OCI-LY3 (cell line): ENCODE results near the gene TBX21.
A peak's percentile ranks its signal among the peaks of the same experiment; 100 is the strongest.

Source experiments
- H2AFZ ChIP-seq: fragments of 200-600, 300-600 bp; shearing (Covaris generic); 2 replicates; pipeline ENCODE4 v1.6.0; 2014; ENCODE audit warnings: antibody characterized with exemption, low read depth, low read length
- H3K27ac ChIP-seq: fragments of 200-600, 300-600 bp; sonication (generic); 2 replicates; pipeline ENCODE4 v1.5.1; 2014; ENCODE audit warnings: mild to moderate bottlenecking, low read length, moderate library complexity, mixed read lengths
- H3K27me3 ChIP-seq: fragments of 200-600, 300-600 bp; sonication (generic); 2 replicates; pipeline ENCODE4 v1.6.1; 2014; ENCODE audit warnings: low read depth, low read length, mixed read lengths
- H3K36me3 ChIP-seq: fragments of 200-600, 300-600 bp; sonication (generic); replicated peaks from 2 replicates; pipeline ENCODE3; 2014; ENCODE audit warnings: low read depth, low read length, mixed read lengths
- H3K4me1 ChIP-seq: fragments of 300-600, 200-600 bp; sonication (generic); 2 replicates; pipeline ENCODE4 v1.6.1; 2014; ENCODE audit warnings: low read length, mixed read lengths
- H3K4me2 ChIP-seq: fragments of 200-600, 300-600 bp; sonication (generic); 2 replicates; pipeline ENCODE4 v1.6.1; 2014; ENCODE audit warnings: low read length, mixed read lengths
- H3K4me3 ChIP-seq: fragments of 300-600, 200-600 bp; sonication (generic); 2 replicates; pipeline ENCODE4 v1.5.1; 2014; ENCODE audit warnings: antibody characterized with exemption, mild to moderate bottlenecking, low read length, moderate library complexity
- H3K79me2 ChIP-seq: fragments of 300-600, 200-600 bp; shearing (Covaris generic); 2 replicates; pipeline ENCODE4 v1.6.1; 2014; ENCODE audit warnings: mild to moderate bottlenecking, low read length, mixed read lengths
- H3K9ac ChIP-seq: fragments of 300-600, 200-600 bp; shearing (Covaris generic); 2 replicates; pipeline ENCODE4 v1.6.0; 2014; ENCODE audit warnings: mild to moderate bottlenecking, low read length, moderate library complexity
- H3K9me3 ChIP-seq: fragments of 200-600, 300-600 bp; shearing (Covaris generic); 2 replicates; pipeline ENCODE4 v1.6.1; 2014; ENCODE audit warnings: low read length, mixed read lengths; ENCODE audit not compliant: insufficient read depth
- H4K20me1 ChIP-seq: fragments of 200-600, 300-600 bp; sonication (generic); 2 replicates; pipeline ENCODE4 v1.6.1; 2016; ENCODE audit warnings: low read length, mixed read lengths; ENCODE audit not compliant: insufficient read depth
- CTCF ChIP-seq: fragments of 200-600, 300-600 bp; sonication (generic); IDR thresholded peaks from 2 replicates; pipeline ENCODE4 v1.5.1; 2014; ENCODE audit warnings: antibody characterized with exemption, low read length, low read depth
- EZH2phosphoT487 ChIP-seq: fragments of 200-600 bp; shearing (Covaris generic); IDR thresholded peaks from 2 replicates; pipeline ENCODE4 v1.6.1; 2018; ENCODE audit warnings: antibody characterized with exemption, mixed run types, low read depth

Gene TBX21

DNA sequence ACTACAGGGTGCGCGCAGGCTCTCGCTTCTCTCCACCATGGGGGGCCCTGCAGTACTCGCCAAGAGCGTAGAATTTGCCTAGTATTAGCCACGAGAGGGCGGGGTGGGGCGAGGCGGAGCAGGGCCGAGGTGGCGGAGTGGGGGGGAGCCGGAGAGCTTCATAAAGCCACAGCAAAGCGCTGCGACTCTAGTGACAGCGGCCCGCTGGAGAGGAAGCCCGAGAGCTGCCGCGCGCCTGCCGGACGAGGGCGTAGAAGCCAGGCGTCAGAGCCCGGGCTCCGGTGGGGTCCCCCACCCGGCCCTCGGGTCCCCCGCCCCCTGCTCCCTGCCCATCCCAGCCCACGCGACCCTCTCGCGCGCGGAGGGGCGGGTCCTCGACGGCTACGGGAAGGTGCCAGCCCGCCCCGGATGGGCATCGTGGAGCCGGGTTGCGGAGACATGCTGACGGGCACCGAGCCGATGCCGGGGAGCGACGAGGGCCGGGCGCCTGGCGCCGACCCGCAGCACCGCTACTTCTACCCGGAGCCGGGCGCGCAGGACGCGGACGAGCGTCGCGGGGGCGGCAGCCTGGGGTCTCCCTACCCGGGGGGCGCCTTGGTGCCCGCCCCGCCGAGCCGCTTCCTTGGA lies at the start of gene TBX21:
TSS of gene TBX21 (plus strand) at position 190 of the 627 bp plus-strand sequence. CDS start at position 409, 219 bp downstream.
- peaks cover 10% of the 10 kb centered on the region for H3K4me1 ChIP-seq
- H3K27me3 ChIP-seq = peaks cover 51% of the 10 kb centered on the region
- H3K9ac ChIP-seq = no peak within 1 kb of the TSS
- no peaks in the 10 kb centered on the region for H4K20me1 ChIP-seq
- no peaks in the 10 kb centered on the region for H3K79me2 ChIP-seq
- no peaks in the 10 kb centered on the region for H3K9me3 ChIP-seq
- no peaks in the 10 kb centered on the region for H3K36me3 ChIP-seq
- H3K4me3 ChIP-seq = no peak within 1 kb of the TSS
- TF ChIP-seq CTCF (peak; percentile 7; the same call in 1 of the 2 replicates), EZH2phosphoT487 (no peak)
- H3K27ac ChIP-seq = no peak within 1 kb of the TSS
- H2AFZ ChIP-seq = no peak within 1 kb of the TSS
- H3K4me2 ChIP-seq = peak within 1 kb of the TSS; percentile 7; the same call in 1 of the 2 replicates

- H2AFZ ChIP-seq = no peak overlapping the region
- no peaks in the 10 kb centered on the region for H3K27me3 ChIP-seq
- TF ChIP-seq CTCF = no peak
- no peak for TF ChIP-seq EZH2phosphoT487
- no peak overlapping the region for H3K4me2 ChIP-seq
- H3K4me1 ChIP-seq = no peaks in the 10 kb centered on the region
- H3K79me2 ChIP-seq = no peaks in the 10 kb centered on the region
- H3K27ac ChIP-seq = no peak overlapping the region
- H3K9me3 ChIP-seq = no peaks in the 10 kb centered on the region
- H3K4me3 ChIP-seq = no peak overlapping the region
- H4K20me1 ChIP-seq = peaks cover 12% of the 10 kb centered on the region; the same call in 1 of the 2 replicates
- H3K36me3 ChIP-seq = peaks cover 51% of the 10 kb centered on the region
- no peak overlapping the region for H3K9ac ChIP-seq
Measured at GRCh38 chr17:47684025-47684424, 49.0 kb upstream of the TBX21 start.

- TF ChIP-seq EZH2phosphoT487 (no peak), CTCF (no peak)
- no peak overlapping the region for H2AFZ ChIP-seq
- no peaks in the 10 kb centered on the region for H3K9me3 ChIP-seq
- H3K27me3 ChIP-seq = no peaks in the 10 kb centered on the region
- no peak overlapping the region for H3K27ac ChIP-seq
- H3K36me3 ChIP-seq = peaks cover 47% of the 10 kb centered on the region
- H3K4me2 ChIP-seq = no peak overlapping the region
- no peaks in the 10 kb centered on the region for H3K79me2 ChIP-seq
- peaks cover 12% of the 10 kb centered on the region; the same call in 1 of the 2 replicates for H4K20me1 ChIP-seq
- no peak overlapping the region for H3K9ac ChIP-seq
- H3K4me3 ChIP-seq = no peak overlapping the region
- no peaks in the 10 kb centered on the region for H3K4me1 ChIP-seq
Measured at GRCh38 chr17:47684535-47685193, 48.4 kb upstream of the TBX21 start.

- H4K20me1 ChIP-seq = peaks cover 6% of the 10 kb centered on the region; the same call in 1 of the 2 replicates
- TF ChIP-seq CTCF (no peak), EZH2phosphoT487 (no peak)
- H3K4me3 ChIP-seq = no peak overlapping the region
- no peak overlapping the region for H3K27ac ChIP-seq
- no peaks in the 10 kb centered on the region for H3K79me2 ChIP-seq
- peaks cover 37% of the 10 kb centered on the region for H3K36me3 ChIP-seq
- no peak overlapping the region for H3K4me2 ChIP-seq
- H3K9ac ChIP-seq = no peak overlapping the region
- no peaks in the 10 kb centered on the region for H3K27me3 ChIP-seq
- peaks cover 8% of the 10 kb centered on the region for H3K4me1 ChIP-seq
- no peaks in the 10 kb centered on the region for H3K9me3 ChIP-seq
- no peak overlapping the region for H2AFZ ChIP-seq
Measured at GRCh38 chr17:47685556-47686275, 47.3 kb upstream of the TBX21 start.
